ENCODE results near the gene ACTR3C. TPM values are rescaled to one million over a fixed set of nuclear protein-coding genes. Genes with fewer than 3 reads are reported as not detected.

Gene ACTR3C
- 6.2 TPM for total RNA-seq
- polyA plus RNA-seq: 2.9 TPM
- long read RNA-seq, donor 1: 0 reads
- long read RNA-seq, donor 2: 0 reads
- long read RNA-seq, donor 3, full-length matches to known transcripts: 1 of 15 reads
- long read RNA-seq, donor 3, partial matches to known transcripts: 0 of 15 reads
- long read RNA-seq, donor 3, other reads (novel, unspliced or antisense): 14 of 15 reads
- long read RNA-seq, donor 4: 0 reads
- long read RNA-seq, donor 5: 0 reads
- long read RNA-seq, donor 6: 0 reads
- long read RNA-seq, donor 7, full-length matches to known transcripts: 1 of 94 reads
- long read RNA-seq, donor 7, partial matches to known transcripts: 75 of 94 reads
- long read RNA-seq, donor 7, other reads (novel, unspliced or antisense): 18 of 94 reads
- long read RNA-seq, donor 8: 0 reads
- long read RNA-seq, donor 9: 0 reads
- long read RNA-seq, donor 10: 0 reads

GRCh38 chr7:150322833-150323681 lies at the start of gene ACTR3C, which contains the start of gene LRRC61:
TSS of gene ACTR3C (minus strand) at chr7:150323545. CDS start at chr7:150295296, 28,249 bp downstream.
TSS of gene LRRC61 (plus strand) at chr7:150323355. CDS start at chr7:150336862, 13,507 bp downstream.
- H3K4me3 ChIP-seq (ENCODE audit: low read length in 2 of 2): peak within 1 kb of the TSS; percentile 71 to 87
- H3K4me1 ChIP-seq (ENCODE audit: control insufficient read depth in 2 of 2, insufficient read depth in 2 of 2, low read length in 2 of 2): peaks cover 13 to 31% of the 10 kb centered on the region in 2 donors
- H3K9me3 ChIP-seq (ENCODE audit: control insufficient read depth in 2 of 2, insufficient read depth in 1 of 2, low read length in 1 of 2): no peaks in the 10 kb centered on the region
- peak within 1 kb of the TSS; percentile 67 to 88 for H3K27ac ChIP-seq (ENCODE audit: low read depth in 1 of 2, low read length in 1 of 2)
- WGBS: 4% methylated on average over 82 of the region's 82 CpGs
- peaks cover 28 to 31% of the 10 kb centered on the region in 2 donors for H3K36me3 ChIP-seq (ENCODE audit: control insufficient read depth in 2 of 2, insufficient read depth in 2 of 2, low read length in 1 of 2)
- peak in 7 of 9 donors; percentile 68 to 88 (median 80) for DNase-seq (ENCODE audit: low read depth in 6 of 9, low spot score in 9 of 9)
- no peaks in the 10 kb centered on the region for H3K27me3 ChIP-seq (ENCODE audit: control insufficient read depth in 2 of 2, insufficient read depth in 1 of 2, low read length in 1 of 2)

DNA sequence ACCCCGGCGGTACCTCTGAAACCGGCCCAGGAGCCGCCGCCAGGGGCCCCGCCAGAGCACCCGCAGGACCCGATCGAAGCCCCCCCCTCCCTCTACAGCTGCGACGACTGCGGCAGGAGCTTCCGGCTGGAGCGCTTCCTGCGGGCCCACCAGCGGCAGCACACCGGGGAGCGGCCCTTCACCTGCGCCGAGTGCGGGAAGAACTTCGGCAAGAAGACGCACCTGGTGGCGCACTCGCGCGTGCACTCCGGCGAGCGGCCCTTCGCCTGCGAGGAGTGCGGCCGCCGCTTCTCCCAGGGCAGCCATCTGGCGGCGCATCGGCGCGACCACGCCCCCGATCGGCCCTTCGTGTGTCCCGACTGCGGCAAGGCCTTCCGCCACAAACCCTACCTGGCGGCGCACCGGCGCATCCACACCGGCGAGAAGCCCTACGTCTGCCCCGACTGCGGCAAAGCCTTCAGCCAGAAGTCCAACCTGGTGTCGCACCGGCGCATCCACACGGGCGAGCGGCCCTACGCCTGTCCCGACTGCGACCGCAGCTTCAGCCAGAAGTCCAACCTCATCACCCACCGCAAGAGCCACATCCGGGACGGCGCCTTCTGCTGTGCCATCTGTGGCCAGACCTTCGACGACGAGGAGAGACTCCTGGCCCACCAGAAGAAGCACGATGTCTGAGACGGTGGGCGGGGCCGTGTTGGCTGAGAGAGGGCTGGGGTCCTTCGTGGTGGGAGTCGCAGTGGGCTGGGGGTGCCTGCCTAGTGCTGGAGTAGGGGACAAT lies 49.1 kb upstream of the ACTR3C start:
- H3K36me3 ChIP-seq (ENCODE audit: control insufficient read depth in 2 of 2, insufficient read depth in 2 of 2, low read length in 1 of 2): peaks cover 19 to 38% of the 10 kb centered on the region in 2 donors
- peaks cover 0 to 11% of the 10 kb centered on the region in 2 donors for H3K9me3 ChIP-seq (ENCODE audit: control insufficient read depth in 2 of 2, insufficient read depth in 1 of 2, low read length in 1 of 2)
- H3K4me1 ChIP-seq (ENCODE audit: control insufficient read depth in 2 of 2, insufficient read depth in 2 of 2, low read length in 2 of 2): peaks cover 38 to 76% of the 10 kb centered on the region in 2 donors
- 94% methylated on average over 79 of the region's 79 CpGs for WGBS
- H3K27me3 ChIP-seq (ENCODE audit: control insufficient read depth in 2 of 2, insufficient read depth in 1 of 2, low read length in 1 of 2): no peaks in the 10 kb centered on the region
- no peak for DNase-seq (ENCODE audit: low read depth in 6 of 9, low spot score in 9 of 9)
- no peak overlapping the region for H3K4me3 ChIP-seq (ENCODE audit: low read length in 2 of 2)
- H3K27ac ChIP-seq (ENCODE audit: low read depth in 1 of 2, low read length in 1 of 2): peak overlapping the region; percentile 31 to 68

DNA sequence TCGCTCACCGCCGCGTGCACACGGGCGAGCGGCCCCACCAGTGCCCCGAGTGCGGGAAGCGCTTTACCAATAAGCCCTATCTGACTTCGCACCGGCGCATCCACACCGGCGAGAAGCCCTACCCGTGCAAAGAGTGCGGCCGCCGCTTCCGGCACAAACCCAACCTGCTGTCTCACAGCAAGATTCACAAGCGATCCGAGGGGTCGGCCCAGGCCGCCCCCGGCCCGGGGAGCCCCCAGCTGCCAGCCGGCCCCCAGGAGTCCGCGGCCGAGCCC lies 48.6 kb upstream of the ACTR3C start:
- H3K27ac ChIP-seq (ENCODE audit: low read depth in 1 of 2, low read length in 1 of 2): no peak overlapping the region
- peaks cover 0 to 11% of the 10 kb centered on the region in 2 donors for H3K9me3 ChIP-seq (ENCODE audit: control insufficient read depth in 2 of 2, insufficient read depth in 1 of 2, low read length in 1 of 2)
- no peak overlapping the region for H3K4me3 ChIP-seq (ENCODE audit: low read length in 2 of 2)
- H3K4me1 ChIP-seq (ENCODE audit: control insufficient read depth in 2 of 2, insufficient read depth in 2 of 2, low read length in 2 of 2): peaks cover 33 to 74% of the 10 kb centered on the region in 2 donors
- no peaks in the 10 kb centered on the region for H3K27me3 ChIP-seq (ENCODE audit: control insufficient read depth in 2 of 2, insufficient read depth in 1 of 2, low read length in 1 of 2)
- peaks cover 19 to 38% of the 10 kb centered on the region in 2 donors for H3K36me3 ChIP-seq (ENCODE audit: control insufficient read depth in 2 of 2, insufficient read depth in 2 of 2, low read length in 1 of 2)
- 98% methylated on average over 30 of the region's 30 CpGs for WGBS
- DNase-seq (ENCODE audit: low read depth in 6 of 9, low spot score in 9 of 9): no peak

- no peak overlapping the region for H3K4me3 ChIP-seq (ENCODE audit: low read length in 2 of 2)
- 95% methylated on average over 48 of the region's 48 CpGs for WGBS
- no peak for DNase-seq (ENCODE audit: low read depth in 6 of 9, low spot score in 9 of 9)
- H3K27ac ChIP-seq (ENCODE audit: low read depth in 1 of 2, low read length in 1 of 2): no peak overlapping the region
- peaks cover 31 to 73% of the 10 kb centered on the region in 2 donors for H3K4me1 ChIP-seq (ENCODE audit: control insufficient read depth in 2 of 2, insufficient read depth in 2 of 2, low read length in 2 of 2)
- H3K27me3 ChIP-seq (ENCODE audit: control insufficient read depth in 2 of 2, insufficient read depth in 1 of 2, low read length in 1 of 2): no peaks in the 10 kb centered on the region
- H3K9me3 ChIP-seq (ENCODE audit: control insufficient read depth in 2 of 2, insufficient read depth in 1 of 2, low read length in 1 of 2): peaks cover 0 to 11% of the 10 kb centered on the region in 2 donors
- H3K36me3 ChIP-seq (ENCODE audit: control insufficient read depth in 2 of 2, insufficient read depth in 2 of 2, low read length in 1 of 2): peaks cover 19 to 38% of the 10 kb centered on the region in 2 donors
These were observed 48.0 kb upstream of the ACTR3C start for GRCh38 chr7:150371131-150371995.

DNA sequence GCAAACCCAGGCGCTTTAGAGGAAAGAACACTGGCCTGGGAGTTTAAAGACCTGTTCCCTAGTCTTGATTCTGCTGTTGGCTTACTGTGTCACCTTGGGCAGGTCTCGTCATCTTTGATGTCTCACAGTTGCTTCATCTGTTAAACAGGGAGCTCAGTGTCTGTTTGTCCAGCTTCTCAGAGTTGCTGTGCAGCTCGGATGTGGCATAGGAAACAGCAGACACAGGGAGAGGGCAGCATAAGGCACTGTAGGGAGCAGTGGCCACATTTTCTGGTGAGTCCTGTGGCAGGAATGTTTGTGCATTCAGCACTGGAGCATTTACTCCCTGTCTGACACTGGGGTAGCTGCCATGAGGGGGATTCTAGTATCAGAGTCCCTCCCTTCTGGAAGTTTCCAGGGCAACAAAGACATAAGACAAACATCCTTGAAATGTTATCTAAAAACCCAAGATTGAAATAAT lies 47.3 kb upstream of the ACTR3C start:
- Histone ChIP-seq H3K4me1 (ENCODE audit: control insufficient read depth in 2 of 2, insufficient read depth in 2 of 2, low read length in 2 of 2) (peaks cover 35 to 73% of the 10 kb centered on the region in 2 donors), H3K4me3 (ENCODE audit: low read length in 2 of 2) (peak overlapping the region; percentile 73 to 94), H3K27ac (ENCODE audit: low read depth in 1 of 2, low read length in 1 of 2) (peak overlapping the region; percentile 44 to 68)

GRCh38 chr7:150369748-150370501 lies 46.6 kb upstream of the ACTR3C start:
- Histone ChIP-seq H3K27ac (ENCODE audit: low read depth in 1 of 2, low read length in 1 of 2) (peak overlapping the region; percentile 91 to 99), H3K4me1 (ENCODE audit: control insufficient read depth in 2 of 2, insufficient read depth in 2 of 2, low read length in 2 of 2) (peaks cover 37 to 75% of the 10 kb centered on the region in 2 donors), H3K4me3 (ENCODE audit: low read length in 2 of 2) (peak overlapping the region; percentile 73 to 94), H3K9me3 (ENCODE audit: control insufficient read depth in 2 of 2, insufficient read depth in 1 of 2, low read length in 1 of 2) (peaks cover 0 to 11% of the 10 kb centered on the region in 2 donors), H3K36me3 (ENCODE audit: control insufficient read depth in 2 of 2, insufficient read depth in 2 of 2, low read length in 1 of 2) (peaks cover 19 to 38% of the 10 kb centered on the region in 2 donors), H3K27me3 (ENCODE audit: control insufficient read depth in 2 of 2, insufficient read depth in 1 of 2, low read length in 1 of 2) (no peaks in the 10 kb centered on the region)
- 18% methylated on average over 23 of the region's 23 CpGs for WGBS
- no peak for DNase-seq (ENCODE audit: low read depth in 6 of 9, low spot score in 9 of 9)

More for the DNA sequence above, 47.3 kb upstream of the ACTR3C start:
- Histone ChIP-seq H3K27me3 (ENCODE audit: control insufficient read depth in 2 of 2, insufficient read depth in 1 of 2, low read length in 1 of 2) (no peaks in the 10 kb centered on the region), H3K36me3 (ENCODE audit: control insufficient read depth in 2 of 2, insufficient read depth in 2 of 2, low read length in 1 of 2) (peaks cover 19 to 38% of the 10 kb centered on the region in 2 donors), H3K9me3 (ENCODE audit: control insufficient read depth in 2 of 2, insufficient read depth in 1 of 2, low read length in 1 of 2) (peaks cover 0 to 11% of the 10 kb centered on the region in 2 donors)
- WGBS: 44% methylated on average over 3 of the region's 3 CpGs
- no peak for DNase-seq (ENCODE audit: low read depth in 6 of 9, low spot score in 9 of 9)

DNA sequence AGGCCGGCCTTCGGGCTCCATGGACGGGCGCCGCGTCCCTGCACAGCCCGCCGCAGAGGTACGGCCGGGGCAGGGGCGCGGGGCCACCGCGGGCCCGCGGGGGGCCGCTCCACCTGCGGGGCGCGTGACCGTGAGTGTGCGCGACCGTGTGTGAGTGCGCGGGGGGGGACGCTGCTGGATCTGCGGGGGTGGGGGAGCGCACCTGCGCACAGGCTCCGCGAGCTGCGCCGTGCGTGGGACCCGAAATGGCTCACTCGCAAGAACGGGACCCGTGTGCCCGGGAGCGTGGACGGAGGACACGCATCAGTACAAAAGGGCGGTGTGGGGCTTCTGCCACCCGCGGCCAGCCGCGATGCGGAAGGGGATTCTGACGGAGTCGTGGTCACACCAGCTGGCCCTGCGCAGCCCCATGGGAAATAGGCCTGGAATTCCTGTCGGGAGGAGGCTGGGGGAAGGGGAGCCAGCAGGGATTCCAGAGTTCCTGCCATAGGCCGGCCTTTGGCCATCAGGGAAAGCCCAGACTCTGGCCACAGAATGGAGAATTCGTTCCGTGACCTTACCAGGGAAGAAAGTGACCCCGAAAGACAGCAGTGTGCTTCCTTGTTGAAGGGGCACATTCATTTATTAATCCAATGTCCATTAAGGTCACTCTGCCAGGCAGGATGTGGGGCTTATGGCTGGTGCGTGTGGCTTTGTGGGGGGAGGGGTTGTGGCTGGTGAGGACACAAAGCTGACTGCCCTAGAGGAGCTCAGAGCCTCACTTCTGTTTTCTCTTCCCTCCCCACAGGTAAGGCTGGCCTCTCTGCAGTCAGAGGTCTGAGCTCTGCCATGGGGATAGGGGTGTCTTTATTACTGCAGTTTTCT lies 45.8 kb upstream of the ACTR3C start:
- DNase-seq (ENCODE audit: low read depth in 6 of 9, low spot score in 9 of 9): peak in 4 of 9 donors; percentile 51 to 78 (median 70)
- Histone ChIP-seq H3K27ac (ENCODE audit: low read depth in 1 of 2, low read length in 1 of 2) (peak overlapping the region; percentile 96 to 99), H3K27me3 (ENCODE audit: control insufficient read depth in 2 of 2, insufficient read depth in 1 of 2, low read length in 1 of 2) (no peaks in the 10 kb centered on the region), H3K36me3 (ENCODE audit: control insufficient read depth in 2 of 2, insufficient read depth in 2 of 2, low read length in 1 of 2) (peaks cover 19 to 32% of the 10 kb centered on the region in 2 donors), H3K9me3 (ENCODE audit: control insufficient read depth in 2 of 2, insufficient read depth in 1 of 2, low read length in 1 of 2) (peaks cover 0 to 11% of the 10 kb centered on the region in 2 donors), H3K4me3 (ENCODE audit: low read length in 2 of 2) (peak overlapping the region; percentile 73 to 94), H3K4me1 (ENCODE audit: control insufficient read depth in 2 of 2, insufficient read depth in 2 of 2, low read length in 2 of 2) (peaks cover 43 to 74% of the 10 kb centered on the region in 2 donors)
- WGBS: under 1% methylated on average over 58 of the region's 58 CpGs
